SK-N-MC (cell line): ENCODE measurements around the gene CLNK.
"Not testable (repeated sequence)": the region's sequence is repeated elsewhere in the genome, so short reads cannot be mapped to it uniquely, and the experiment has no call there.

Experiments used
- EZH2 ChIP-seq: fragments of 200-600 bp; sonication (generic); IDR thresholded peaks from one replicate; pipeline ENCODE4 v1.6.1; 2017; ENCODE audit warnings: antibody characterized with exemption
- FOXP2 ChIP-seq: optimal IDR thresholded peaks from 2 replicates; pipeline ENCODE3; 2011; ENCODE audit warnings: mild to moderate bottlenecking, moderate library complexity; ENCODE audit not compliant: insufficient read depth; ENCODE audit errors: extremely low read length, control extremely low read depth
- POLR2AphosphoS5 ChIP-seq: IDR thresholded peaks from 2 replicates; pipeline ENCODE4 v1.6.1; 2012; ENCODE audit warnings: mild to moderate bottlenecking, low read depth, low read length, borderline replicate concordance

DNA sequence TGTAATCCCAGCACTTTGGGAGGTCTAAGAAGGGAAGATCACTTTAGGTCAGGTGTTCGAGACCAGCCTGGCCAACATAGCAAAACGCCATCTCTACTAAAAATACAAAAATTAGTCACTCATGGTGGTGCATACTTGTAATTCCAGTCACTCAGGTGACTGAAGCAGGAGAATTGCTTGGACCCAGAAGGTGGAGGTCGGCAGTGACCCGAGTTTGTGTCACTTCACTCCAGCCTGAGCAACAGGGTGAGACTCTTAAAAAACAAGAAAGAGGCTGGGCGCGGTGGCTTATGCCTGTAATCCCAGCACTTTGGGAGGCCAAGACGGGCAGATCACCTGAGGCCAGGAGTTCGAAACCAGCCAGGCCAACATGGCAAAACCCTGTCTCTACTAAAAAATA is 69.6 kb downstream of the CLNK start:
- TF ChIP-seq FOXP2, POLR2AphosphoS5, EZH2: not testable (repeated sequence)
